Measurements from ENCODE around the gene LMBRD1. TPM values are rescaled to one million over a fixed set of nuclear protein-coding genes. Genes with fewer than 3 reads are reported as not detected.

The LMBRD1 gene
- polyA plus RNA-seq, 1 donor (not counting 4 experiments of a cell fraction or from before 2014, with no cell fraction given), result 30.1 TPM

GRCh38 chr6:69817358-69817757, 20.5 kb upstream of the LMBRD1 start:
- no peaks in the 10 kb centered on the region for H3K4me1 ChIP-seq (ENCODE audit: control insufficient read depth, extremely low read depth, insufficient read depth, low read length)
- H3K36me3 ChIP-seq (ENCODE audit: control insufficient read depth in 2 of 2, extremely low read depth in 1 of 2, insufficient read depth in 2 of 2, low read length in 2 of 2), result no peaks in the 10 kb centered on the region
- no peak overlapping the region for H3K4me2 ChIP-seq (ENCODE audit: control insufficient read depth, extremely low read depth, insufficient read depth, low read depth, low read length)
- dilution Hi-C loops (cut with MboI; ENCODE audit: extremely low pct_ligation_motif_present, low sequenced_read_pairs), result no loop called here
- H3K27me3 ChIP-seq (ENCODE audit: control insufficient read depth, extremely low read depth, insufficient read depth, low read length), result no peaks in the 10 kb centered on the region
- no peaks in the 10 kb centered on the region for H3K9me3 ChIP-seq (ENCODE audit: control insufficient read depth, low read depth, low read length)
- no peaks in the 10 kb centered on the region for H3K9me1 ChIP-seq (ENCODE audit: control insufficient read depth, extremely low read depth, insufficient read depth, low read length)
- H3K9ac ChIP-seq (ENCODE audit: control insufficient read depth, extremely low read depth, insufficient read depth, low read length), result no peak overlapping the region
- TF ChIP-seq EZH2 (IDR thresholded peaks at IDR 0.05; ENCODE audit: low read length), result no peak
- no peak for TF ChIP-seq CTCF (optimal IDR thresholded peaks at IDR 0.05 in 1 of 3, IDR thresholded peaks at IDR 0.05 in 1 of 3, conservative IDR thresholded peaks at IDR 0.05 in 1 of 3; ENCODE audit: extremely low read depth in 1 of 3, insufficient read depth in 2 of 3, low read length in 3 of 3)
- no peak overlapping the region for H3K27ac ChIP-seq (ENCODE audit: control insufficient read depth, insufficient read depth, low read length)
- H3K79me2 ChIP-seq (ENCODE audit: control insufficient read depth, insufficient read depth, low read length), result no peaks in the 10 kb centered on the region
- H3K4me3 ChIP-seq (ENCODE audit: control insufficient read depth in 2 of 3, extremely low read depth in 1 of 3, insufficient read depth in 2 of 3, low read depth in 1 of 3, low read length in 3 of 3), result no peak overlapping the region
- FAIRE-seq, result no peak
- H2AFZ ChIP-seq (ENCODE audit: control insufficient read depth, low read length), result no peak overlapping the region
- DNase-seq (ENCODE audit: low read depth, low spot score), result no peak
- H4K20me1 ChIP-seq (ENCODE audit: control insufficient read depth, extremely low read depth, insufficient read depth, low read length), result no peaks in the 10 kb centered on the region

- DNase-seq (ENCODE audit: low read depth, low spot score) (no peak), FAIRE-seq (no peak)
- Histone ChIP-seq H3K4me3 (ENCODE audit: control insufficient read depth in 2 of 3, extremely low read depth in 1 of 3, insufficient read depth in 2 of 3, low read depth in 1 of 3, low read length in 3 of 3) (no peak overlapping the region), H3K27ac (ENCODE audit: control insufficient read depth, insufficient read depth, low read length) (no peak overlapping the region), H3K9me3 (ENCODE audit: control insufficient read depth, low read depth, low read length) (no peaks in the 10 kb centered on the region), H3K36me3 (ENCODE audit: control insufficient read depth in 2 of 2, extremely low read depth in 1 of 2, insufficient read depth in 2 of 2, low read length in 2 of 2) (no peaks in the 10 kb centered on the region), H3K9me1 (ENCODE audit: control insufficient read depth, extremely low read depth, insufficient read depth, low read length) (no peaks in the 10 kb centered on the region), H3K9ac (ENCODE audit: control insufficient read depth, extremely low read depth, insufficient read depth, low read length) (no peak overlapping the region), H4K20me1 (ENCODE audit: control insufficient read depth, extremely low read depth, insufficient read depth, low read length) (no peaks in the 10 kb centered on the region), H3K4me1 (ENCODE audit: control insufficient read depth, extremely low read depth, insufficient read depth, low read length) (no peaks in the 10 kb centered on the region), H2AFZ (ENCODE audit: control insufficient read depth, low read length) (no peak overlapping the region), H3K27me3 (ENCODE audit: control insufficient read depth, extremely low read depth, insufficient read depth, low read length) (no peaks in the 10 kb centered on the region), H3K79me2 (ENCODE audit: control insufficient read depth, insufficient read depth, low read length) (no peaks in the 10 kb centered on the region), H3K4me2 (ENCODE audit: control insufficient read depth, extremely low read depth, insufficient read depth, low read depth, low read length) (no peak overlapping the region)
- TF ChIP-seq EZH2 (IDR thresholded peaks at IDR 0.05; ENCODE audit: low read length) (no peak), CTCF (optimal IDR thresholded peaks at IDR 0.05 in 1 of 3, IDR thresholded peaks at IDR 0.05 in 1 of 3, conservative IDR thresholded peaks at IDR 0.05 in 1 of 3; ENCODE audit: extremely low read depth in 1 of 3, insufficient read depth in 2 of 3, low read length in 3 of 3) (no peak)
- dilution Hi-C loops (cut with MboI; ENCODE audit: extremely low pct_ligation_motif_present, low sequenced_read_pairs), result no loop called here
Measured at GRCh38 chr6:69816569-69816968, 19.8 kb upstream of the LMBRD1 start.
